ENCODE measurements around the gene DLG1.

Gene DLG1

DNA sequence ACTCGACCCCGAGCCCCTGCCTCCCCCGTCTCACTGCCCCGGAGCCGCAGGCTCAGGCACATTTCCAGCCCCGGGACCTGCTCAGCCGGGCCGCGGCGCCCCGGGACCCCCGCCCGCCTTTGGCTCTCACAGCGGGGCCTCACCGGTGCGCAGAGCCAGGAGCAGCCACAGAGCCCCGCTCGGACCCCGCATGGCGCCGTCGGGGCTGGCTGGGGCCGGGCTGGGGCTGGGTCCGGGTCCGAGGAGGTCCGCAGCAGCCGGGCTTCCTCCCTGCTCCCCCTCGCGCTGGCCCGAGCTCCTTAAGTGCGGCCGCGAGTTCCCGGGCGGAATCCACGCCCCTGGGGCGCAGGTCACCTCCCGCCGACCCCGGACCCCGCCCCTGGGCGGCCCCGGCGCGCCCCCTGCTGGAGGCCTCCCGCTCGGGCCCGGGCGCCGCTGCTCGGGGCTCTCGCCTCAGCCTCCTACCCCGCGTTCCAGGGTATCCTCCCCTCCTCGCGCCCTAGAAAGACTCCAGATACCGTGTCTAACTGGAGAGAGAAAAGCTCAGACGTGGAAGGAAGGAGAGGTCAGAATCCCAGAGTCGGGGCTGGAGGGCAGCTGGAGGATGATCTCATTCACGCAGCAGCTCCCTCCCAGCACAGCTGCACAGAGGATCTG, 268.8 kb downstream of the DLG1 start, which contains the start of gene MELTF:
MELTF (minus strand) TSS at position 307 of the 657 bp plus-strand sequence; CDS start at position 192, 115 bp downstream.
- peak; percentile 34 for DNase-seq (ENCODE audit: low spot score)

DNA sequence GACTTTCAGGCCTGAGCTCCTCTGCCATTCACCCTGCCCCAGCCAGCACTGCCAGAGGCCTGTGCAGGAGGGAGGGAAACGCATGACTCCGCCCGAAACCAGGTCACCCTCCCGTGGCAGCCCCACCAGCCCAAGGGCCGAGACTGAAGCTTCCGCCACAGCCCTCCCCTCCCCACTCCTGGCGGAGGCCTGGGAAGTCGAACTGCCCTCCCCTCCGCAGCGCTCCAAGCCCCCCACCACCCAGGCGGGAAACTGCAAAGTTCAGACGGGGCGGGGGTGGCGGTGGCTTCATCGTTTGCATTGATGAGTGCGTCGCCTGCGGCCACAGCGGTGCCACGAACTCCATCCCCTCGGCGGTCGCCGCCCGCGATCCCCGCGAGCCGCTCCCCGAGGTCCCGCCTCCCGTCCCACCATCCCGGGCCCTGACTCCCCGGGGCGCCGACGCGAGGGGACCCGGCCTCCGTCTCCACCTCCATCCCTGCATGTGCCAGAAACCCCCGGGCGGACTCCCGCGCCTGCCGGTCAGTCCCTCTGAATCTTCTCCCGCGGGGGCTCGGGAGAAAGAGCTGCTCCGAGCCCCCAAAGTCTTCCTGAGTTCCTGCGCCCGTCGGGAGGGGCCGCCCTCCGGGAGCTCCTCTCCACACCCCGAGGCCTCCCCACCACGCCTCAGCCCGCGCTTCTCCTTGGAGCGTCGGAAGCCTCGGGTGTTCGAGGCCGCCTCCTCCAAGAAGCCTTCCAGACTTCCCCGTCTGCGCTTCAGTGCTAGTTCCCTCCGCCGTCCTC, 269.5 kb downstream of the DLG1 start:
- no peak for DNase-seq (ENCODE audit: low spot score)

DNA sequence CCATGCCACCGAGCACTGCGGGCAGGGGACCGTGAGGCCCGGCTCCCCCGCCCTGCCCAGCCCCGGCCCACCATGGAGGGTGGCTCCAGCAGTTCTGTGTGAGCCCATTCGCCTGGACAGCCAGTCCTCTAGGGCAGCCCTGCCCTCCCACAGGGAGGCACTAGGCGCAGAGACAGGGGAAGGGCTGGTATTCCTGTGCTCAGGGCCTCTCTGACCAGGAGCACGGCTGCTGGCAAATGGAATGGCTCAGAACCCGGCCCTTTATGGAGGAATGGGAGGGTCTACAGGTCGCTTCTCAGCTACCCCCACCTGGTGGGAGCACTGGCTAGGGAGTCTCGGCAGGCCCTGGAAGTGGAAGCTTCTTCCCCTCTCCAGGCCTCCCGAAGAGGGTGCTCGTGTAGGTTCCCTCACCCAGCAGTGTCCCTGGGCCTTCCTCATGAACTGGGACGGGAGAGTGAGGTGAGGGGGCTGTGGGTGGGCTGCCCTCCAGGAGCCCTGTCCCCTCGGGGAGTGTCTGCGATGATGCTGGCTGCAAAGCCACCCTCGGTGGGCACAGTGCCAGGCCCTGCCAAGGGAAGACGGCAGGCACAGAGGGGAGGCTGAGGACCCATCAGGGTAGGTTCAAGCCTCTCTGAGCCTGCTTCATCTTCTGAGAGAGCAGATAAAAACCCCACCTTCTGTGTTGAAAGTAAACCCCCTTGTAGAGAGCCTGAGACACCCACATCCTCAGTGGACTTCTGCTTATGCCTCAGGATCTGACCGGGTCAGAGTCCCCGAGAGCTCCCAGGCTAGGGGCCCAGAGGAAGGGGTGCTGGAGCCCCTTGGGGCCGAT, 270.3 kb downstream of the DLG1 start:
- DNase-seq (ENCODE audit: low spot score): no peak

DNA sequence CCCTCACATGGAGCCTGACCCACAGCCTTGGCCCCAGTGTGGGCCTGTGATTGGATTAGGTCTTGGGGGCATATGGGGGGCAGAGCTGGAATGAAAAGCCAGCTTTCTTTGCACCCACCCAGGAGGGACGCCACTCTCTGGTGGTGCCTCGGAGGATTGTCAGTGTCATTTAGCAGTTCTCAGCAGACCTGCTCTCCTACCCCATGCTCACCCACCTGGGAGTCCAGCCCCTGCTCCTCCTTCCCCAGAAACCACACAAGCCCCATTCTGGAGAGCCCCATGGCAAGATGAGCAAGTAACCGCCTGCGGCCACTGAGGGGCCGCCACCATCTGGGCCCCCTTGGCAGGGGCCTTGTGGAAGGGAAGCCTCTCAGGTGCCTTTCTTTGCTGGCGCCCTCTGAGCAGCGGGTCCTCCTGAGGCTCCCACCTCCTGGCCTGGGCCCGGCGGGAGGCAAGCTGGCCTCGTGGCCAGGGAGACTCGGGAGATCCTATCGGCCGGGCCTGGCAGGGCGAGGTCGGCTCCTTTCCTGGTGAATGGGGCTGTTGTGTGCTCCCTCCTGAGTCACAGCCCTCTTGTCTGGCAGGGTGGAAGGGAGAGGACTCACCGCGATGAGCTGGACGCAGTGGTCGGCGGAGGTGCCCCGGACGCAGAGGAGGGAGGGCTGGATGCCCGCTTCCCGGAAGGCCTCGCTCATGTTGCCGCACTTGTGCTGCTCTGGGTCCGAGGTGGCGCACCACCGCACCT, 271.1 kb downstream of the DLG1 start:
- DNase-seq (ENCODE audit: low spot score): no peak

DNA sequence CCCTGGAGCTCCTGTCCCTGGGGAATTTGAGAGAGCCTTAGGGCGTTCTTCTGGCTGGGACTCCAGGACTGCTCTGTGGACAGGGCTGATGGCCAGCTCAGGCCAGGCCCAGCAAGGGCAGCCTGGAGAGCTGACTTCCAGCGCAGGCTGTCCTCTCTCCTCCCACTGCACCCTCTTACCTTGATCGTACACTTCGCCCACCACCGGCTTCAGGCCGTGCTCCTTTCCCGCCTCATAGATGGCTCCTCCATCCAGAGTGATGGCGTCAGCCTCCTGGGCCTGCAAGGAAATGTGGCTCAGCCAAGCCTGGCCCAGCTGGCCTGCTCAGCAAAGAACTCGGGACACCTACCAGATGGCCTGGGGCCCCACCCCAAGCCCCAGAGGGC, 271.9 kb downstream of the DLG1 start:
- DNase-seq (ENCODE audit: low spot score): no peak

GRCh38 chr3:197025736-197026480, 272.5 kb downstream of the DLG1 start:
- no peak for DNase-seq (ENCODE audit: low spot score)

DNA sequence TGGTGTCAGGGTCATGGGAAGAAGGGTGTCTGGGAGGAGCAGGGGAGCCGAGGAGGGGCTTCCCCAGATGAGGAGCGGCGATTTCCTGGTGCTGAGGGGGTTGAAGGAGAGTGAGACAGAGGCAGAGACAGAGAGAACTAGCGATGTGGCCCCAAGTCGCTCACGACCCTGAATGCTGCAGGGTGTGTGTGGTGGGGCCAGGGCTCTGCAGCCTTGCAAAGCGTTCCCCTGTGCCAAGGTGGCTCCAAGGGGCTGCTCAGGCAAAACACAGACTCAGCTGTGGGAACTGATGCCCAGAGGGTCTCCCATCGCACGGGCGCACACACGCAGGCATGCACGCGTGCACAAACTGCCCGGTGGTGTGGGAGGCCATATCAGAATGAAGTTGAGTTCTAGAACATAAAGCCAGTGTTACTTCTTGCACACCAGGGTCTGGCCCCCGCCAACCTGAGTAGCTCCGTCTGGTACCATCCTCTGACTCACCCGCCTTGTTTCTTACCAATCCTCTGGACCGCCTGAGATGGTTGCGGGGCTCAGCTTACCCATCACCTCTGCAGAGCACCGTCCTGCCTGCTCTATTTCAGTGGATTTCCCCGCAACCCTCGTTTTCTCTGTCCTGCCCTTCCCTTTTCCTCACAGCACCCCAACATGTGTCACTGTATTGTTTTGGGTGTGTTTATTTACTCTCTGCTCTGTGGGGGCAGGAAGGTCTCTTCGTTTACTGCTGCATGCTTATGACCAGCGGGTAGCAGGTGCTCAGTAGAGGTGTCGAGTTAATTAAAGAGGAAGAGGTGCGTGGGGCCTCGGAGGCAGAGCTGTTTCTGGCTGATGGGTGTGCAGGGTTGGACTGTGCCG, 273.3 kb downstream of the DLG1 start:
- DNase-seq (ENCODE audit: low spot score): no peak

- DNase-seq (ENCODE audit: low spot score): no peak
Measured at GRCh38 chr3:197023998-197024651, 274.3 kb downstream of the DLG1 start.

DNA sequence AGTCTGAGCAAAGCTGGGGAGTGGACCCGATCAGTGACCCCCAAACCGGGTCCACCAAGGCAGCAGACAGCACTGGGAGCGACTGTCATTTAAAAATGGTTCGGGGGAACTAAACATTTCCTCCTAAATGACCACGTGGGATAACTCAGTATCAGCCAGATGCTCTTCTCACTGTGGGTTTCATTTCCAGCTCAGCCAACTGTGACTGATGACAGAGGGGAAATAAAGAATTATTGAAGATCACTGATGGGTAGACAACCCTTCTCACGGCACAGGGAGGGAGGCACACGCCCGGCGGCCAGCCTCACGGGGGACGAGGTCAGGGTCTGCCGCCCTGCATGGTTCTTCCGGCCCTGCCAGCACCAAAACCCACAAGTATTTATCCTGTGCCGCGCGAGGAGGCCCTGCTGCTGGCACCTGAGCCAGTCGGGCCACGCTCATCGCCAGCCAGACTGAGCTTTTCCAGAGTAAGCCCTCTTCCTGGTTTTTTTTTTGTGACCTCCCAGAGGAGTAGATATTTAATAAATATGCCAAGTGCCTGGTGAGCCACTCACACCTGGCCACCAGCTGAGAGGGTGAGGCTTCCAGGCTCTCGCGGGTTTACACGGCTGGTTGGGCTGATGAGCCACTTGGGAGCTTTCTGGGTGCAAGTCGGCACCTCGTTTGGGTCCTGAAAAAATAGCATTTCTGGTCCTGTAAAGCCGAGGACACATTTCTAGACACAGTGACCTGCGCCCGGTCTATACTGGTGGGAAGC, 275.0 kb downstream of the DLG1 start:
- DNase-seq (ENCODE audit: low spot score): no peak

DNA sequence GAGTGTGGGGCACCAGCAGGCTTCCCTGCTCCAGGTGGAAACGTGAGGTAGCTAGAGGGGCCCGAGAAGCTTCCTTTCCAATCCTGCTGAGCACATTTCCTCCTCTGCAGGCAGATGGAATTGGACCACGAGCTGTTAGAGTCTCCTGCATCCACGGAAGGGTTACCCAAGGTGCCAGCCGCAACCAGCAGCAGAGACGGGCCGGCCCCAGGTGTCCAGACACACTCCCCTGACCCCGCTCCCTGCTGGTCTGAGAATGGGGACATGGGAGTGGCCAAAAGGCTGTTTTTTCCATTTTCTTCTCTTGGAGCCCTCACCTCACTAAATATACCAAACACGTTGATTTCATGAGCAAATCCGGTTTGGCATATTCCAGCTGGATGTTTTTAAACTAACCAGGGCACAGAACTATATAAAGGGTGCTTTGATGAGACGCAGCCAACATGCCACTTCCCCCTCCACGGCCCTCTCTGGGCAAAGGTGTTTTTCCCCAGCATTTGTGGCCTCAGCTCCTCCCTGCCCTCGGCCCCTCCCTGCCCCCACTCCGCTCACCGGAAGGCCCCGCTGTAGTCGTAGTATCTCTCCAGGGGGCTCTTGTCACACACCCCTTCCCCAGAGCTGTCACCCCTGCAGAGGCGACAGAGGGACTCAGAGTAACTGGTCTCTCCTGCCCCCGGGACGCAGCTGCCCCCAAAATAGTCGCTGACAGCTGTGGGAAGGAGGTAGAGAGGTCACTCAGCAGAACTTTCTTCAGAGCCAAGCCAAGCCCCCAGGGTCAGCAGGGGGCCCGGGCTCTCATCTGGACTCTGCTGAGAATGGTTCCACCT, 275.8 kb downstream of the DLG1 start:
- no peak for DNase-seq (ENCODE audit: low spot score)

GRCh38 chr3:197021729-197022404, 276.5 kb downstream of the DLG1 start:
- DNase-seq (ENCODE audit: low spot score): no peak

DNA sequence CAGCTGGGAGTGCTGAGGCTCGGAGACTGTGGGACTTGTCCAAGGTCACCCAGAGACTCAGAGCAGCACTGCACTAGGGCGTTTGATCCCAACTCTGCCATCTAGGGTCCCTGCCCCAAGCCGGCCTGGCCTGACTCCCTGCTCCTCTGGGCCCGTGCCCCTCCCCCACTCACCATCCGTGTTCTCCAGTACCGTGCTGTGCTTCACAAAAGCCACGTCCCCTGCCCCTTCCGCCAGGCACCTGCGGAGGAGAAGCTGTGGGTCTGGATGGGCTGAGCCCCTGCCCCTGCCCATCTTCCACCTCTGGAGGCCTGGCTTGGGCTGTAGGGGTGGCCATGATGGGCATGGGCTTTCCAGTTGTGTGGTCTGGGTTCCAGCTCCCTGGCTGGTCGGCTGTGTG, 277.2 kb downstream of the DLG1 start:
- DNase-seq (ENCODE audit: low spot score): no peak

- no peak for DNase-seq (ENCODE audit: low spot score)
Measured at GRCh38 chr3:197019535-197019934, 278.9 kb downstream of the DLG1 start.

- DNase-seq (ENCODE audit: low spot score): no peak
Measured at GRCh38 chr3:197019021-197019420, 279.4 kb downstream of the DLG1 start.

GRCh38 chr3:197017003-197017402, 281.4 kb downstream of the DLG1 start:
- DNase-seq (ENCODE audit: low spot score): no peak

DNA sequence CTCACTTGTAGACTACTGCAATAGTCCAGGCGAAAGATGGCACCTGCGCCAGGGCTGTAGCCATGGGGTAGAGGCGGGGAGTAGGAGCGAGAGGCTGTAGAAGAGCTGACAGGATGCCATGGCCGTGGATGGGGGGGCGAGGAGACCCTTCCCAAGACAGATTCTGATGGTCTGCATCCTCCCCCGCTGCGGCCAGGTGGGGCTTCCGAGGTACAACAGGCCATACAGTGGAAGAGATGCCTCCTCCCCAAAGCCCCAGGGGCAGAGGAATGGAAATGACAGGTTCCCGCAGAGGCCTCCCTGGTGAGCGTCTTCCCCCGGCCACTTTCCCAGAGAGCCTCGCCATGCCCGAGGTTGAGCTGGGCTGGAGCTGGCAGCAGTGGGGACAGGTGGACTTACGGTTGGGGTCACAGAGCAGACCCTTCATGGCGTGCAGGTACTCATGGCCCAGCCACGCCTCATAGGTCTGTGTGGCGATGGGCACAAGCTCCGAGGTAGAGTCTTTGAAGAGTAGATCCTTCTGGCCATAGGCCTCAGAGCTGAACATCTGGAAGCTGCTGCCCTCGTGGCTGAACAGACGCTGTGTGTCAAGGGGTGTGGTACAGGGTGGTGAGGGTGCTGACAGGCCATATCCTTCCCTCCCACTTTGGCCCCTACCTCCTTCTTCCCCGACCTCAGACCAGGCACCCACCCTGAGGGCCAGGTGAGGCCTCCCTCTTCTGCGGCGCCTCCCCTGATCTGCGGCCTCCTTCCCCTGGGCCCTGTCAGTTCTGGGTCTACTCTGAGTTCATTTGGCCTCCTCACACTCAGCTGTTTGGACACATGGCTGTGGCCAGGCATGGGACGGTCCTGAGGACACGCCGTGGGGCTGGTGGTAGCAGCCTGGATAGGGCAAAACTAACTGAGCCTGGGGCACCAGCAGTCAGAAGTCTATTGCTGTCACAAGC, 282.3 kb downstream of the DLG1 start:
- no peak for DNase-seq (ENCODE audit: low spot score)
